ENCODE results near the gene SERINC4.

- TF ChIP-seq POLR2AphosphoS5 (IDR thresholded peaks at IDR 0.05) = no peak
- TF ChIP-seq CTCF (IDR thresholded peaks at IDR 0.05) = no peak
These were observed at the start of gene SERINC4 for GRCh38 chr15:43799945-43800285.

Measured in stomach (tissue), 4 donors.